Vagina (tissue), 2 donors: ENCODE data around the gene ARAF. TPM values are rescaled to one million over a fixed set of nuclear protein-coding genes. Genes with fewer than 3 reads are reported as not detected.

ENCODE experiments used
- DNase-seq, 2 donors: peaks; one replicate each; pipeline ENCODE4 v3.0.0-alpha.2; 2017; ENCODE audit errors: extremely low spot score in 2 of 2
- H3K27ac ChIP-seq: fragments of 200-600 bp; sonication (generic); one replicate; pipeline ENCODE4 v1.5.1; 2019
- H3K27me3 ChIP-seq: fragments of 200-600 bp; sonication (generic); one replicate; pipeline ENCODE4 v1.5.1; 2019
- H3K36me3 ChIP-seq, 2 donors: fragments of 200-600 bp; sonication (generic); one replicate each; pipeline ENCODE4 v1.5.1; 2017 to 2019
- H3K4me1 ChIP-seq: fragments of 200-600 bp; sonication (generic); one replicate; pipeline ENCODE4 v1.5.1; 2019
- H3K4me3 ChIP-seq, 2 donors: fragments of 200-600 bp; sonication (generic); 1 replicate in 1 of 2; 2 replicates in 1 of 2; pipeline ENCODE4 v1.5.1; 2016 to 2019
- H3K9me3 ChIP-seq: fragments of 200-600 bp; sonication (generic); one replicate; pipeline ENCODE4 v1.5.1; 2019
- POLR2A ChIP-seq, 2 donors: fragments of 450-650 bp; IDR thresholded peaks; one replicate each; pipeline ENCODE4 v1.6.1; 2017; ENCODE audit warnings: antibody characterized with exemption in 2 of 2, mild to moderate bottlenecking in 2 of 2, moderate library complexity in 2 of 2
- POLR2AphosphoS5 ChIP-seq, 2 donors: sonication (generic); formaldehyde crosslinking; IDR thresholded peaks; one replicate each; pipeline ENCODE4 v1.9.0; 2017; ENCODE audit warnings: antibody characterized with exemption in 2 of 2, mild to moderate bottlenecking in 2 of 2, low read depth in 1 of 2; ENCODE audit not compliant: insufficient read depth in 1 of 2
- intact Hi-C: fragments of 100-400 bp; cut with DNase I; formaldehyde crosslinking; loops from one replicate; pipeline ENCODE4 v1.15.1; 2023
- total RNA-seq: library from RNA; depleted of rRNA; stranded (reverse); fragments of >200 nt; gene quantifications from one replicate; pipeline ENCODE4 v1.2.3, GENCODE V29; 2016
- TF ChIP-seq, protein P1 (sequence below), 3 experiments: fragments of 450-650 bp in 2 of 3; fragments of 200-600 bp in 1 of 3; sonication (generic) in 1 of 3; IDR thresholded peaks; one replicate each; pipeline ENCODE4 v1.5.1; 2017 to 2019; ENCODE audit warnings: antibody characterized with exemption in 3 of 3, mild to moderate bottlenecking in 2 of 3, moderate library complexity in 2 of 3

ARAF gene
- total RNA-seq, 1 donor from 2014 or later = 31.4 TPM

GRCh38 chrX:47587906-47588735, 27.1 kb downstream of the ARAF start:
- H3K27me3 ChIP-seq = no peaks in the 10 kb centered on the region
- no peak overlapping the region for H3K4me3 ChIP-seq
- peaks cover 4% of the 10 kb centered on the region for H3K4me1 ChIP-seq
- TF ChIP-seq POLR2A (IDR thresholded peaks at IDR 0.05) = no peak
- H3K27ac ChIP-seq = no peak overlapping the region
- no peak for DNase-seq
- no peaks in the 10 kb centered on the region for H3K9me3 ChIP-seq
- intact Hi-C loops = no loop called here
- no peaks in the 10 kb centered on the region for H3K36me3 ChIP-seq

- Histone ChIP-seq H3K4me3 (no peak overlapping the region), H3K27me3 (no peaks in the 10 kb centered on the region), H3K36me3 (no peaks in the 10 kb centered on the region), H3K4me1 (no peaks in the 10 kb centered on the region), H3K27ac (no peak overlapping the region), H3K9me3 (no peaks in the 10 kb centered on the region)
- intact Hi-C loops = no loop called here
- TF ChIP-seq, protein P1, sequence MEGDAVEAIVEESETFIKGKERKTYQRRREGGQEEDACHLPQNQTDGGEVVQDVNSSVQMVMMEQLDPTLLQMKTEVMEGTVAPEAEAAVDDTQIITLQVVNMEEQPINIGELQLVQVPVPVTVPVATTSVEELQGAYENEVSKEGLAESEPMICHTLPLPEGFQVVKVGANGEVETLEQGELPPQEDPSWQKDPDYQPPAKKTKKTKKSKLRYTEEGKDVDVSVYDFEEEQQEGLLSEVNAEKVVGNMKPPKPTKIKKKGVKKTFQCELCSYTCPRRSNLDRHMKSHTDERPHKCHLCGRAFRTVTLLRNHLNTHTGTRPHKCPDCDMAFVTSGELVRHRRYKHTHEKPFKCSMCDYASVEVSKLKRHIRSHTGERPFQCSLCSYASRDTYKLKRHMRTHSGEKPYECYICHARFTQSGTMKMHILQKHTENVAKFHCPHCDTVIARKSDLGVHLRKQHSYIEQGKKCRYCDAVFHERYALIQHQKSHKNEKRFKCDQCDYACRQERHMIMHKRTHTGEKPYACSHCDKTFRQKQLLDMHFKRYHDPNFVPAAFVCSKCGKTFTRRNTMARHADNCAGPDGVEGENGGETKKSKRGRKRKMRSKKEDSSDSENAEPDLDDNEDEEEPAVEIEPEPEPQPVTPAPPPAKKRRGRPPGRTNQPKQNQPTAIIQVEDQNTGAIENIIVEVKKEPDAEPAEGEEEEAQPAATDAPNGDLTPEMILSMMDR (IDR thresholded peaks at IDR 0.05) = no peak
- TF ChIP-seq POLR2AphosphoS5 (IDR thresholded peaks at IDR 0.05; ENCODE audit: insufficient read depth in 1 of 2, low read depth in 1 of 2) = no peak
- no peak for TF ChIP-seq POLR2A (IDR thresholded peaks at IDR 0.05)
- DNase-seq = no peak
Measured at GRCh38 chrX:47590984-47591383, 30.0 kb downstream of the ARAF start.

GRCh38 chrX:47593522-47593921, 32.5 kb downstream of the ARAF start:
- intact Hi-C loops = no loop called here
- no peak overlapping the region for H3K4me3 ChIP-seq
- no peak for DNase-seq
- H3K27me3 ChIP-seq = no peaks in the 10 kb centered on the region
- no peaks in the 10 kb centered on the region for H3K9me3 ChIP-seq
- H3K27ac ChIP-seq = no peak overlapping the region
- H3K36me3 ChIP-seq = no peaks in the 10 kb centered on the region
- TF ChIP-seq, protein P1 (IDR thresholded peaks at IDR 0.05) = no peak
- no peak for TF ChIP-seq POLR2A (IDR thresholded peaks at IDR 0.05)
- TF ChIP-seq POLR2AphosphoS5 (IDR thresholded peaks at IDR 0.05; ENCODE audit: insufficient read depth in 1 of 2, low read depth in 1 of 2) = no peak
- no peaks in the 10 kb centered on the region for H3K4me1 ChIP-seq

- intact Hi-C loops = no loop called here
- no peak overlapping the region for H3K27ac ChIP-seq
- H3K4me3 ChIP-seq = no peak overlapping the region
- H3K27me3 ChIP-seq = no peaks in the 10 kb centered on the region
- no peak for TF ChIP-seq POLR2AphosphoS5 (IDR thresholded peaks at IDR 0.05; ENCODE audit: insufficient read depth in 1 of 2, low read depth in 1 of 2)
- TF ChIP-seq, protein P1 (IDR thresholded peaks at IDR 0.05) = no peak
- TF ChIP-seq POLR2A (IDR thresholded peaks at IDR 0.05) = no peak
- no peaks in the 10 kb centered on the region for H3K9me3 ChIP-seq
- DNase-seq = no peak
- H3K4me1 ChIP-seq = no peaks in the 10 kb centered on the region
- H3K36me3 ChIP-seq = no peaks in the 10 kb centered on the region
Measured at GRCh38 chrX:47595716-47596251, 34.8 kb downstream of the ARAF start.

GRCh38 chrX:47596256-47596655, 35.3 kb downstream of the ARAF start:
- Histone ChIP-seq H3K9me3 (no peaks in the 10 kb centered on the region), H3K36me3 (no peaks in the 10 kb centered on the region), H3K27me3 (no peaks in the 10 kb centered on the region), H3K4me1 (no peaks in the 10 kb centered on the region), H3K27ac (no peak overlapping the region), H3K4me3 (no peak overlapping the region)
- intact Hi-C loops = no loop called here
- DNase-seq = no peak
- TF ChIP-seq POLR2AphosphoS5 (IDR thresholded peaks at IDR 0.05; ENCODE audit: insufficient read depth in 1 of 2, low read depth in 1 of 2) (no peak), POLR2A (IDR thresholded peaks at IDR 0.05) (no peak)
- TF ChIP-seq, protein P1 (IDR thresholded peaks at IDR 0.05) = no peak
